DLD1 (cell line): ENCODE results near the gene ZFYVE26.

ENCODE experiments used
- in situ Hi-C: cut with HindIII; loops from 2 replicates; pipeline ENCODE4 v1.10.0; 2017; ENCODE audit warnings: low sequenced_read_pairs

ZFYVE26 gene

DNA sequence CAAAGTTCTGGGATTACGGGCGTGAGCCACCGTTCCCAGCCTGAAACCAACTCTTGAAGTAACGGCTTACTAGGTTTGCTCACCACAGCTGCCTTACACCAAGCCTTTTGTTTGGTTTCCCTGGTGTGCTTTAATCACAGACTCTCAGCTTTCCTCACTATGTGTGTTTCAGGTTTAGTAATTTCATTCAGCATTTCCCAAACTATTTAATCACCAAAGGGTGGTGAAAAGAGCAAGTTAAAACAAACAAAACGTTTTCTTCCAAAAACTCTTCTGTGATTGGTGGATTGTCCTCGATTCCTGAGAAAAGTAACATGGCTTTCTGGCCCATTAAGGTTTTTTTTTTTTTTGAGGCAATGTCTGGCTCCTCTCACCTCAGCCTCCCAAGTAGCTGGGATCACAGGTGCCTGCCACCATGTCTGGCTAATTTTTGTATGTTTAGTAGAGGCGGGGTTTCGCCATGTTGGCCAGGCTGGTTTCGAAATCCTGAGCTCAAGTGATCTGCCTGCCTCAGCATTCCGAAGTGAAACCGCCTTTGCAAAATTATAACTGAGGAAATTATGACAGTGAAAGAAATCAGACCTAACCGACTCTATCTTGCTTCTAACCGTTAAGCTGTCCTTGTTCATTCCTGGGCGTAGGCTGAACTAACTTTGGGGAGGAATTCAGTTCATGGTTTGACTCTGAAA, 1.5 kb upstream of the ZFYVE26 start:
- in situ Hi-C loops: no loop called here

DNA sequence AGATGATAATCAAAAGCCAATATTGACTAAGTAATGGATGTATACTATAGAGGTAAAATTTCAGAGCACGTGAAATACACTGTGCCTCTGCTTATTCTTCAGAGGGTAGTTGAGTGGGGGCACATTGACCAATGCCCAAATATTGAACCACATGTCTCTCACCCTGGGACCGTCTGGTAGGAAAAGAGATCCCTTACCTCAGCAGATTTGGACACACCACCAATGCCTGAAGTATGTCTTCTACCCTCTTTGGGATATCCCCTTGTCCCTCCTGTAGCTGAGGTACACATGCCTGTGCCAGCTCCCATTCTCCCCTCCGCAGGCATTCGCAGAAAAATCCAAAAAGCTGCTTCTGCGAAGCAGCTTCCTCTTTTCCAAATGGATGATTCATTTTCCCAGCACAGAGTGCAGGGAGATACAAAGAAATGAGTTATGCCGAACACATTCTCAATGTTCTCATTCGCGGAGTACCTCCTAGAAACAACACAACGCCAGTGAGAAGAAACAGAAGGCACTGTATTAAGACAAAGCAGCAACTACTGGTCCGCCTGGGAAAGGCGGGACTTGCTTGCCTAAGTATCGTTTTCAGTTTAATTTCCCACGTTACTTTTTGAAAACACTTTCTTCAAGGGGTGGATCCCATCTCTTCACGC, 691 bp downstream of the ZFYVE26 start:
- in situ Hi-C loops: no loop called here

- in situ Hi-C loops: no loop called here
Measured at GRCh38 chr14:67814821-67815220, 1.6 kb downstream of the ZFYVE26 start.

GRCh38 chr14:67806246-67806645, 10.1 kb downstream of the ZFYVE26 start:
- in situ Hi-C loops: no loop called here

DNA sequence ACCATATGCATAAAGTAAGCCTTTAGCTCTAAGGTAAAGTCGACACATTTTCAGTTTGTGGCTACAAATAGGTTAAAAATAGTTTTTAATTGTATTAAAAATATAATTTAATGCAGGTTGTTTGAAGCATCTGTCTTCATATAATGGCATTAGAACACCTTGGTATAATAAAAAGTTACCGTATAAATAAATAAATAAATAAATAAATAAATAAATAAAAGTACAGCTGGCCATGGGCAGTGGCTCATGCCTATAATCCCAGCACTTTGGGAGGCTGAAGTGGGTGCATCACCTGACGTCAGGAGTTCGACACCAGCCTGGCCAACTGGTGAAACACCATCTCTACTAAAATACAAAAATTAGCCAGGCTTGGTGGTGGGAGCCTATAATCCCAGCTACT, 15.6 kb downstream of the ZFYVE26 start:
- in situ Hi-C loops: no loop called here

DNA sequence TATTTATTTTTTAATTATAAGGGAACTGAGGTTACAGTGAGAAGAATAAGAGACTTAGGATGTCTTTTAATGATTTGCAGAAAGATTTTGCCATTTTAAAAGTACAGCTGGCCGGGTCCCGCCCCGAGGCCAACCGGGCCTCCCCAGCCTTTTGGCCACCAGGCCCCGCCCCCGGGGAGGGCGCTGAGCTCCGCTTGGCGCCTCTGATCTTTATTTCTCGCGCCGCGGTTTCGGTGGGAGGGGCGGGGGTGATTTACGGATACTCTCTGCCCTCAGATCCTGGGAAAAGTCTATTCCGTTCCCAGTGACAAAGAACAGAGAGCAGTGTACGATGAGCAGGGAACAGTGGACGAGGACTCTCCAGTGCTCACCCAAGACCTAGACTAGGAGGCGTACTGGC, 17.7 kb downstream of the ZFYVE26 start:
- in situ Hi-C loops: no loop called here

DNA sequence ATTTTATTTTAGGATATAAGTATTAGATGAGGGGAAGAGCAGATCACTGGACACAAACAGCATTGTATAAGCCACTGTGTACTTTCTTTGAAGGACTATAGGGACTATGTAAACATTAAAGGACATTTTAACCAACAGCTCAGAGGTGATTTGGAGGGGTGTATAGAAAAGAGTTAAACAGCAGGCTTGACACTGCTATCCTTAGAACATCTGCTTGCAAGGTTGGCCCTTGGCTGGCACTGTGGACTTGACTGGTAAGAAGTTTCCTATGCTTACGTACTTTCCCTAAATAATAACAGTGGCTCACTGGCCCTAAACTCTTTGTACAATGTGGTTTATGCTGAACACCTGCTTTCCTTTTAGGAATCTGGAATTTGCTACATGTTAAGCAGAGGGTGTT, 28.7 kb downstream of the ZFYVE26 start:
- in situ Hi-C loops: no loop called here

- in situ Hi-C loops: no loop called here
Measured at GRCh38 chr14:67785270-67786109, 30.9 kb downstream of the ZFYVE26 start.

DNA sequence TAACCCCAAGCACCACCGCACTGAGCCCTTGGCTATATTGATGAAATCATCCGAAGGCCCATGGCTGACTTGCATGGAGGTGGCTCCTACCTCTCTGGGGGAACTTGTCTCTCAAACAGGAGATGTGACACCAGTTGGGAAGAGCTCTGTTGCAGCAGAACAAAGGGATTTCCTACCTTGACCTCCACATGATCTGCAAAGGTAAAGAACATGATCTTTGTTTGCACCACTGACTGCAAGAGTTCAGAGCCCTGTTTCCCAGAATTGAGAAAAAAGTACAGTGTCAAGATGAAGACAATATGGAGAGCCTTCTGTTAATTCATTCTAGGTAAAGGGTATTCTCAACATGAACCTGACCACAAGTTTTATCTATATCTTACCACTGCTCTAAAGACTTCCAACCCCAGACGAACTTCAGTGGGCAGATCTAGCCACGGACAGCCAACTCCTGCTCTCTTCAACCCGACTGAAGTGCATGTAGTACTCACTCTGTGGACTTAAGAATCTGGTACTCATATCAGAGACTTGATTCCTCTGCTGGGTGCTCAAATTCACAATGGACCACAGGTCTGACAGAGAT, 32.1 kb downstream of the ZFYVE26 start:
- in situ Hi-C loops: no loop called here

DNA sequence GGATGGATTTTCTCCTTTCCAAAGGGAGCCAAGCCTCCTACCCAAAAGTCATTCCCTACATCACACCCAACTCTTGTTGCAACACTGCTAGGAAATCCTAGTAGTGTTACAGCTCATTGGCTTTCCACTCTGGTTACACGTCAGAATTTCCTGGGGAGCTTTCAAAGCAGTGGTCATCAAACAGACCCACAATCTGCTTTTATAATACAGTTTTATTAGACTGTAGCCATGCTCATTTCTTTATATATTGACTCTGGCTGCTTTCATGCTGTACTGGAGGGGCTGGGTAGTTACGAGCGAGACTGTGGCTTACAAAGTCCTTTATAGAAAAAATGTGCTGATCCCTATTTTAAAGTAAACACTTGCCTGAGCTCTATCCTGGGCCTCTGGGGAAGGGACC, 34.3 kb downstream of the ZFYVE26 start:
- in situ Hi-C loops: no loop called here

- in situ Hi-C loops: no loop called here
Measured at GRCh38 chr14:67778792-67779191, 37.6 kb downstream of the ZFYVE26 start.

DNA sequence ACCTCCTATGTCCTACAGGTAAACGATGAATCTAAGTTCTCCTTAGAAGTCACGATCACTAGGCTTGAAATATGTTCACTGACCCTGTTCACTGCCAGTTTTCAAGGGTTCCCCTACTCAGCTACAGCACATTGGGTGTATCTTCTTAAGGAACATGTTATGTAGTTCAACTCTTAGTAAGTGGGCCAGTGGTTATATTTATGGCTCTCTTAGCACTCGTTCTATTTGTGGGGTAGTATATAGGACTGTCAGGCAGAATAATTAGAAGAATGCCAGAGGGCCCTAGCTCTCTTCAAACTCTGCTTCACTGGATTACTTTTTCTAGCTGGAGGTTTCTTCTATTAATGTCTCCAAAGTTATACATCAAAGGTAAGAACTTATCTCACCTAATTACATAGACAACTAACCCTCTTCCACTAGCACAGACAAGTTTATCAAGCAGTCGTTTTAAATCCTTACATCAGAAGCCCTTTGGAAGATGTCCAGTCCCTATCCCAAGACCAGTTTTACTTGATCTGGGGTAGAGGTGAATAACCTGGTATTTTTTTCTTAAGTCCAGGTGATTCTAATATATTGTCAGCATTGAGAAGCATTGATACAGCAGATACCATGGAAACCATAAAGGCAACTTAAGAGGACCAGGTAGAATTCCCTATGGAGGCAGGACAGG, 39.6 kb downstream of the ZFYVE26 start:
- in situ Hi-C loops: no loop called here

DNA sequence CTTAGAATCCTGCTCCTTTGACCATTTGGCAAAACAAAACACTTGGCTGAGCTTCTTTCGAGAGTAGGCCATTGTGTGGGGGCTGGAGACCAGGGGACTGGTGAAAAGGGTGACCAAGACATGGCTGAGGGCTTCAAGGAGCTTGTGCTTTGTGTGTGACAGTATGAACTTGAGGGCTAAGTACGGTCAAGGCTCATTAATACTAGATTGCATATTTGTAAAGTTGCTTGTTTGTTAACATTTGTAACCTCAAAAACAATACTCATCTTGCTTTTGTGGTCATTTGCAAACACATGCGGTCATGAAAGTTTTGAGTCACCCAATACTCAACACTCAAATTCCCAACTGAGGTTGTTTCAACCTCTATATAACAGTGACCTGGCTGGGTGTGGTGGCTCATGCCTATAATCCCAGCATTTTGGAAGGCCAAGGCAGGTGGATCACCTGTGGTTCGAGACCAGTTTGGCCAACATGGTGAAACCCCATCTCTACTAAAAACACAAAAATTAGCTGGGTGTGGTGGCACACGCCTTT, 42.5 kb downstream of the ZFYVE26 start:
- in situ Hi-C loops: no loop called here

DNA sequence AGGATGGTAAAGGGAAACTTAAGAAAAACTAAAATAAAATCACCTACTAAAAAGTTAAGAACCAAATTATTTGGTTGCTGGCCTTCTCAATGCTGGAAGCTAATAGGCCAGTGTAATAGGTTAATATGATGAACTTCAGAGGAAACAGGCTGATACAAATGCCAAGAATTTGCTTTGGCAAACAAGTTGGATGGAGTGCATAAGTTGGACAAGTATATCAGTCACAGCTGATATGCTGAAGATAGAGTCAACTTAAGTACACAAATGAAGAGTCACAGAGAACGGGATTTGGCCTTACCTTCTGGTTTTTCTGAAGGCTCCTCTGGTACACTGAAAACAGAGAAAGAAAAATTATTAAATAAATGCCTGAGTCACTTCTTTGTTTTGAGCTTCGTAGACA, 48.2 kb downstream of the ZFYVE26 start:
- in situ Hi-C loops: no loop called here

GRCh38 chr14:67766035-67766680, 50.2 kb downstream of the ZFYVE26 start:
- in situ Hi-C loops: no loop called here

DNA sequence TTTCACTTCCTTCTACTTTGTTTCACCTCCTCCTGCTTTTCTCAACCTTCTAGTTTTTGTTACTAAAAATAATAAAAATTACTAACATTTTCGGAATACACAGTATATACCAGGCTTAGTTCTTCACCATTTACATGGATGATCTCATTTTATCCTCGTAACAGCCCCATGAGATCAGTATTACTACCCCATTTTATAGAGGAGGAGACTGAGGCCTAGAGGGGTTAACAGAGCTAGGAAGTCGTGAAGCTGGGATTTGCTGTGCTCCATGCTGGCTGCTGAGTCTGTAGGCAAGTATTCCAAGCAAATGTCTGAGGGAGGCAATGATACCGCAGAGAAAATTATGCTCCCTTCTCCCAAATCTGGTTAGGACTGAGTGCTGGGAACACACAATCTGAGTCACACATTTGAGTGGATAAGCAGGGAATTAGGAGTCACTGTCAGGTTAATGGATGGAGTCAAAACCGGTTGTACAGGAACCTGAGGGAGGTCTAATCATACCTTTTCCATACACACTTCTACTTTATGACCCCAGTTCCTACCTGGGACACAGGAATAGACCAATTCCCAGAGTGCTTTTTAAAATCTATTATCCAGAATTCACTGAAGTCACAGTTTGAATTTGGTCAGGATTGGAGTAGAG, 51.1 kb downstream of the ZFYVE26 start:
- in situ Hi-C loops: no loop called here

GRCh38 chr14:67764496-67764895, 51.9 kb downstream of the ZFYVE26 start:
- in situ Hi-C loops: no loop called here

GRCh38 chr14:67763158-67763822, 53.1 kb downstream of the ZFYVE26 start:
- in situ Hi-C loops: no loop called here

GRCh38 chr14:67762051-67762450, 54.3 kb downstream of the ZFYVE26 start:
- in situ Hi-C loops: no loop called here
